NCI-H1092 (cell line): Measurements from ENCODE around the gene TESMIN.

Experiments used
- DNase-seq: peaks from one replicate; lab custom pipeline; 2025; lab: John Stamatoyannopoulos, UW

TESMIN gene

GRCh38 chr11:68683121-68683520 is 68.2 kb downstream of the TESMIN start:
- no peak for DNase-seq

GRCh38 chr11:68682531-68682961 is 68.8 kb downstream of the TESMIN start:
- DNase-seq = no peak

GRCh38 chr11:68680541-68681231 is 70.6 kb downstream of the TESMIN start:
- DNase-seq = no peak

GRCh38 chr11:68678031-68678441 is 73.3 kb downstream of the TESMIN start:
- DNase-seq = no peak

- no peak for DNase-seq
Observed at GRCh38 chr11:68677432-68677831, 73.9 kb downstream of the TESMIN start.

GRCh38 chr11:68674461-68674860 is 76.9 kb downstream of the TESMIN start:
- no peak for DNase-seq

GRCh38 chr11:68673991-68674390 is 77.3 kb downstream of the TESMIN start:
- no peak for DNase-seq

GRCh38 chr11:68673306-68673945 is 77.9 kb downstream of the TESMIN start:
- DNase-seq = no peak

GRCh38 chr11:68670208-68670992 is 80.9 kb downstream of the TESMIN start:
- DNase-seq = no peak

- no peak for DNase-seq
Observed at GRCh38 chr11:68669301-68670090, 81.8 kb downstream of the TESMIN start.

- no peak for DNase-seq
Observed at GRCh38 chr11:68667511-68668500, 83.5 kb downstream of the TESMIN start.

GRCh38 chr11:68666849-68667248 is 84.5 kb downstream of the TESMIN start:
- no peak for DNase-seq

GRCh38 chr11:68665436-68665835 is 85.9 kb downstream of the TESMIN start:
- DNase-seq = no peak

GRCh38 chr11:68664906-68665305 is 86.4 kb downstream of the TESMIN start:
- no peak for DNase-seq

GRCh38 chr11:68664141-68664540 is 87.2 kb downstream of the TESMIN start:
- no peak for DNase-seq

- DNase-seq = no peak
Observed at GRCh38 chr11:68663482-68664010, 87.8 kb downstream of the TESMIN start.

- DNase-seq = no peak
Observed at GRCh38 chr11:68661697-68662603, 89.4 kb downstream of the TESMIN start.

- DNase-seq = no peak
Observed at GRCh38 chr11:68661014-68661413, 90.3 kb downstream of the TESMIN start.

- no peak for DNase-seq
Observed at GRCh38 chr11:68660066-68660810, 91.1 kb downstream of the TESMIN start.
